Activated CD8-positive, alpha-beta memory T cell treated with anti-CD3 and anti-CD28 coated beads for 36 hours (primary cell): ENCODE data around the gene MAP3K1. TPM values are rescaled to one million over a fixed set of nuclear protein-coding genes. Genes with fewer than 3 reads are reported as not detected.

ENCODE experiments used
- CTCF ChIA-PET: fragments of 350-600 bp; sonication (Branson Sonifier 250); formaldehyde crosslinking; loops from one replicate; lab custom pipeline; 2021; ENCODE audit warnings: antibody characterized with exemption; lab: Charles Lee
- POLR2A ChIA-PET: fragments of 350-600 bp; sonication (Branson Sonifier 250); formaldehyde crosslinking; loops from one replicate; lab custom pipeline; 2021; ENCODE audit warnings: antibody characterized with exemption; lab: Charles Lee
- total RNA-seq, 2 experiments: library from RNA; stranded (reverse); gene quantifications; one replicate each; pipeline ENCODE4 v1.2.3, GENCODE V29; 2021

Gene MAP3K1
- total RNA-seq, 2 experiments from 2014 or later, result 13.8 to 14.0 TPM

DNA sequence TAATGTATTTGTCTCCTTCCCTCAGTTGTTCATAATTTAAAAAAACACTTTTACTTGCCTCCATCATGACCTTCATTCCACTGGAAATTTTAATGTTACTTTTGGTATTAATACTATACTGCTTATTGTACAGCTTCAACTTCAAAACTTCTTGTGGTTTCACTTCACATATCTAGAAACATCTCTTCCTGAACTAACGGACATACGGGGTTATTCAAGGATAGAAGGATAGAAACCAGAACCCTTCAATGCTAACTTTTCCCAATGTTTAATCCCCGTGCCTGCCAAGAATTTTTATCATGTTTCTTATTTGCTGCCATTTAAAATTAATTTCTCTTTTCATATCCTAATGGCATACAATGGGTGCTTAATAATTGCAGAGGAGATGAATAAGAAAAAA, 57.7 kb downstream of the MAP3K1 start:
- POLR2A ChIA-PET, result no interaction called here
- CTCF ChIA-PET, result no interaction called here

DNA sequence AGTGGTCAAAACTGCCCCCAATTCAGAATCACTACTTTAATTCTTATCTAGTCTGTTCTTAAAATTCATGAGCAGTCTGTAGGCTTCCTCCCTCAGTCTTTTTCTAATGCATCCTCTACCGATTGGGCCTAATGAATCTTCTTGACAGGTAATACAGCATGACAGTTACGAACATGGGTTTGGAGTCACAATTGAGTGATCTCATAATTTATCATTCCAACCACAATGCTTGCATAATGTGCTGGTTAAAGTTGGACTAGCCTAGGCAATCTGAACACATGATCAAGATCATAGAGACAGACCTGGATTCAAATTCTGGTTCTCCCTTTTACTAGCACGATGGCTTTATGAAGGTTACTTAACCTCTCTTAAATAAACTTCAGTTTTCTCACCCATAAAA, 61.0 kb downstream of the MAP3K1 start:
- POLR2A ChIA-PET, result no interaction called here
- CTCF ChIA-PET, result no interaction called here

DNA sequence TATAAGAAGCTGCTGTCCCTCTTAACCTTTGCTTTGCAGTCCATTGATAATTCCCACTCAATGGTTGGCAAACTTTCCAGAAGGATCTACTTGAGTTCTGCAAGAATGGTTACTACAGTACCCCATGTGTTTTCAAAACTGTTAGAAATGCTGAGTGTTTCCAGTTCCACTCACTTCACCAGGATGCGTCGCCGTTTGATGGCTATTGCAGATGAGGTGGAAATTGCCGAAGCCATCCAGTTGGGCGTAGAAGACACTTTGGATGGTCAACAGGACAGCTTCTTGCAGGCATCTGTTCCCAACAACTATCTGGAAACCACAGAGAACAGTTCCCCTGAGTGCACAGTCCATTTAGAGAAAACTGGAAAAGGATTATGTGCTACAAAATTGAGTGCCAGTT, 66.2 kb downstream of the MAP3K1 start:
- ChIA-PET POLR2A (no interaction called here), CTCF (no interaction called here)

DNA sequence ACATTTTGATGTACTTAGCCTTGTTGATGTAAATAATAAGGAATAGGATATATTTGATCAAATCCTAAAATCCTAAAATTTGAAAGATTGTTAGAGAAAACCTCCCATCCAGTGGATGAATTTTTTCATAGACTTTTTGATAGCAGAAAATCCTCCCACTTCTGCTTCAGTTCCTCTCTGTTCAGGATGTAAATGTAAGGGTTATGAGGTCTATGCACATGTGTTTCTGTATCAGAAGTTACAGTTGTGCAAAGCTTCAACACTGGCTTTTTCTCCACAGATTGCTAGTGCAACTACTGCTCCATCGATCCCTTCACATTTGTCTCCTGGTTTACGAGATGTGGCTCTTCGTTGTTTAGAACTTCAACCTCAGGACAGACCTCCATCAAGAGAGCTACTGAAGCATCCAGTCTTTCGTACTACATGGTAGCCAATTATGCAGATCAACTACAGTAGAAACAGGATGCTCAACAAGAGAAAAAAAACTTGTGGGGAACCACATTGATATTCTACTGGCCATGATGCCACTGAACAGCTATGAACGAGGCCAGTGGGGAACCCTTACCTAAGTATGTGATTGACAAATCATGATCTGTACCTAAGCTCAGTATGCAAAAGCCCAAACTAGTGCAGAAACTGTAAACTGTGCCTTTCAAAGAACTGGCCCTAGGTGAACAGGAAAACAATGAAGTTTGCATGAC, 78.1 kb downstream of the MAP3K1 start:
- POLR2A ChIA-PET, result no interaction called here
- CTCF ChIA-PET, result no interaction called here

DNA sequence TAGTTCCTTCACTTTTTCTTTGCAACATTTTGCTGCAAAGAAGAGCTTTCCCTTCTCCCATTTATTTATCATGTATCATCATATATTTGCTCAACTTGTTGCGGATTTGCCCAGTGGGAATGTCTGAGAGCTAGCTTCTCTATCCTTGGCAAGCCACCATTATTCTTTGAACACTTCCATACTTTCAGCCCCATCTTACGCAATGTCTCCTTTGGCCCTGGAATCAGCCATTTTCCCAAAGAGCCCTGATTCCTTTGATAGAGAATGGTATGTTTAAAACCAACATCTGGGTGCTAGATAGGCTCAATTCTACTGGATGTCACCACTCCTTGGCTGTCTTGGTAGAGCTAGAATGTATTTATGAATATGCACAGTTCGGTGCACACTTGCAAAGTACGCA, 81.4 kb downstream of the MAP3K1 start:
- ChIA-PET CTCF (no interaction called here), POLR2A (no interaction called here)

DNA sequence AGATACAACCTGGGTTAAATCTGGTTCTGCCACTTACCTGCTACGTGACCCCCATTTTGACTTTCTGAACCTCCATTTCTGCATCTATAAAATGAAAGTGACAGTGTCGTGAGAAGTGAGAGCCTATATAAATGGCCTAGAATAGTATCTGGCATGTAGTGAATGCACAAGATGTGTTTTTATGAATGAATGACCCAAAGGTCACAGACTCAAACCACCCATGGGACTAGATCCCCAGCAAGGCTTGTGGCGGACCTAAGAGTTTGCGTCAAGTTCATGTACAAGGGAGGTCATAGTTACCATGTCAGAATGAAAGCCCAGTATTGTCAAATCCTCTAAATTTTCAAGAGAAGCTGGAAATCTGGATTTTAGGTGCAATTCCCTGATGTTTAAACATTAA, 82.9 kb downstream of the MAP3K1 start:
- POLR2A ChIA-PET, result no interaction called here
- CTCF ChIA-PET, result no interaction called here

DNA sequence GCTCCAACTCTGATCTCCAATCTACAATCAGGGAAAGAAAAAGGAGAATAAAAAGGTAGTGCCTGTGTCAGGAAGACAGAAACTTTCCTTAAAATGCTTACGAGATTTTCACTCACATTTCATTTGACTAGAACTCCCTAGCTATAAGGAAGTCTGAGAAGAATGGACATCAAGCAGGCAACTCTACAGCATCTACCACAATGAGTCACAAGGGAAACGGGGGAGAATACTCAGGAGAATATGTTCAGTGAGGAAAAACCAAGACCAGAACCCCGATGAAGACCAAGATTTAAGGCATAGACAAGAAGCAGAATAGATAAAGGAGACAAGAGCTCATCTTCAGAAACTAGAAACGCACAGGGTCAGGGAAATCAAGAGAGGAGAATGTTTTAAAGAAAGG, 85.0 kb downstream of the MAP3K1 start:
- CTCF ChIA-PET, result interaction anchor here (0.6 to 0.8 kb wide), 2 partner anchors 9 to 1686 kb away, joined by 3 to 4 read pairs; partner anchors contain the start of gene SETD9
- POLR2A ChIA-PET, result no interaction called here

DNA sequence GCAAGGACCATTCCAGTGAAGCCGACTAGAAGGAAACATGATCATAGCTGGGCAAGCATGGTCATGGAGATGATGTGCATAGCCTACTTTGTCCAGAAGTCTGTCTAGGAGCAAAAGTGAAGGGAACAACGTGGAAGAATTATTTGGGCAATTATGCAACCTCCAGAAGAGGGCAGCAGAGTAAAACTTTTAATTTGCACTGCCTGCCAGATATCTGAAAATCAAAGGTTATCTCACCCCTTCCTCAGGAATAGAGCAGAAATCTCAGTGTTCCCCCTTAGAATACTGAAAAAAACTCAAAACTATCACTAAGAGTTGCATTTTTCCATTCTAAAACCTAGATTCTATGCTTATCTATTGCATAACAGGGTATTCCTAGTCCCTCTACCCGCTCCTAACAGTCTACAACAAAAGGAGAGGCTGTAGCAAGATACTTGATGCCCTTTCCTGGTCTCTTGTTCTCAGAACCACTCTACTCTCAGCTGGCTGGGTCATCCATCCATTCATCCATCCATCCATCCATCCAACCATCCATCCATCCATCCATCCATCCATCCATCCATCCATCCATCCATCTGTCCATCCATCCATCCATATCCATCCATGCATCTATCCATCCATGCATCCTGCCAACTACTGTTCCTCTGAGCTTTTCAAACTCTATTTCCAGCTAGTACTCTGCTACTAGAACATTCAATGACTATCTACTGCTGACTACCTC, 85.7 kb downstream of the MAP3K1 start:
- ChIA-PET CTCF (interaction anchor here (0.6 to 1.5 kb wide), 3 partner anchors 237 to 1687 kb away, joined by 3 to 8 read pairs (median 3); no protein-coding TSS in a partner anchor), POLR2A (no interaction called here)

DNA sequence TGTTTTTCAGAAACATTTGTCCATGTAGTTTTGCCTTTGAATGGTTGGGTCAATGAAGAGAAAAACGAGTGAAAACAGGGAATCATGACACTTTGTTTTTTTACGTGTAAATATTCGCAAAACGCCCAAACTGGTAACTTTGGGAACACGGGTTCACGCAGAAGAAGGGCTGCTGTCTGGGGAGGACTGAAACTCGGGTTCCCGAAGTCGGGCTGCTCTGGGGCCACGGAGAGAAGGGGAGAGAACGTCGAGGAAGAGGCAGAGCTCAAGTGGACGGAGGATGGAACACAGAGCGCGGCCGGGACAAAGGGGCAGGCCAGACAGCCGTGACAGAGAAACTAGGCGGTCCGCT, 93.6 kb downstream of the MAP3K1 start:
- ChIA-PET CTCF (interaction anchor here (1.6 kb wide), 1 partner anchor 9 kb away, joined by 4 read pairs; no protein-coding TSS in a partner anchor), POLR2A (no interaction called here)

DNA sequence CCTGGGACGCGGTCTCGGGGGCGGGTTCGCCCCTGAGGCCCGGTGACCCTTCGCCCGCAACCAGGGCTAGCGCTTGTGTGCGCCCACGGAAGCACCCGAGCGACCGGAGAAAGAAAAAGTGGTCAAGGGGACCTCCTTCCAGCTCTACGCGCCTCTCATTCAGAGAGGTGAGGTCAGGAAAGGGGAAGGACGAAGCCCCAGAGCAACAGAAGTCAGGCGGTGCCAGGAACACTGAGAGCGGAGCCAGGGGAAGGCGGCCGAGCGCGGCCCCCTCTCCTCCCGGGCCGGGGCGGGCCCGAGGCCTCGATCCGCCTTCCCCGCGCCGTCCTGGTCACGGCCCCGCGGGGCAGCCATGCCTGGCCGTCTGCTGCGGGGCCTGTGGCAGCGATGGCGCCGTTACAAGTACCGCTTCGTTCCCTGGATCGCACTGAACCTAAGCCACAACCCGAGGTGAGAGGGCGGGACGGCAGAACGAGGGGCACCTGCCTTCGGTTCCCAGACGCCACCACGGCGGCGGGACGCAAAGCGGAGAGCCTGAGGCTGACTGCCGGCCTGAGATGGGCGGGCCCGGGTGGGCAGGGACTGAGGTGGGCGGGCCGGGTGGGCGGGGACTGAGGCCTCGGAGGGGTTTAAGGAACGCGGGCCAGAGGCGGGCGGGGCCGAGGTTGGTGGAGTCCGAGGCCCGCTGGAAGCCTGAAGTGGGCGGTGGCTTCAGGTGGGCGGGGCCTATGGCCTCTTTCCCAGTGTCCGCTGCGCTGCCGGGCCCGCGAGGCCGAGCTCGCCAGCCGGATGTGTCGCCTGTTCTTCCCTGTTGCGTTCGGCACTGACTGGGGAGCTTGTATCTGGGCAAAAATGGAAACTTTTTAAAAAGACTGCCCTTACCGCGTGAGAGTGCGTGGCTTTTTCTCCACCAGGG, 94.2 kb downstream of the MAP3K1 start, which contains the start of gene SETD9:
Gene SETD9 (plus strand): TSS at position 303 of the 916 bp plus-strand sequence. CDS start 50 bp downstream, at position 353.
- POLR2A ChIA-PET, result interaction anchor here (0.5 to 1.9 kb wide), 5 partner anchors 9 to 266 kb away, joined by 3 to 10 read pairs (median 7); partner anchors contain the start of gene GPBP1

DNA sequence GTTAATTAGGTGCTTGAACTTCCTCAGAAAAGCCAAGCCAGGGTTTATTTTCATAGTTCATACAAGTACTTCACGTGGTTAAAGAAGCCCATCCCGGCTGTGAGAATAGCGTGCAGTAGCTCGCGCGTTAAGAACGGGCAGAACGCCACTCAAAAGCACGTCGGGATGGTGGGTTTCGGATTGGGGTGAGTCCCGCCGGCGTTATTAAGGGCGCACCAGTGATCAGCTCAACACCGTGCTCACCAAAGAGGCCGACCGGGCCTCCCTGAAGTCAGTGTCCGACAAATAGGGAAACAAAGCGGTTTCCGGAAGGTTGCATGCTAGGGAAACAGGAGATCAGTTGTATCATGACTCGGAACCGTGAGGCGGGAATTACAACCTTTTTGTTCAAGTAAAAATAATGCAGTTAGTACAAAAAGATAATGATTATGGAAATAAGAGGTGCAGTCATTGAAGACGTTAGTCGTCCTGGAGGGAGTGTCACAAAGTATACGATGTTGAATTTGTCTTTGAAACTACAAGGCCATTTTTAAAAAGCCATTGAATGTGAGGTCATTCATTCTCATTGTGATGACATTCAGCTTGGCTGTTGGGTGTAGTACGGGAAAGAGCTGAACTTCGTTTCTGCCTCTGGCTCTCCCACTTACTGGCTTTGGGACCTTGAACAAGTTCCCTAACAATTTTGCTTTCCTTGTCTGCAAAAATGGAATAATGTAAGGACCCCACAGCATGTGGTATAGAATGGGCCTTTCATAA, 95.0 kb downstream of the MAP3K1 start:
- CTCF ChIA-PET, result interaction anchor here (1.2 to 1.6 kb wide), 2 partner anchors 10 to 227 kb away, joined by 4 to 5 read pairs; no protein-coding TSS in a partner anchor
- POLR2A ChIA-PET, result interaction anchor here (0.5 to 1.9 kb wide), 5 partner anchors 8 to 265 kb away, joined by 3 to 10 read pairs (median 7); partner anchors contain the start of gene GPBP1

More for the DNA sequence above, 94.2 kb downstream of the MAP3K1 start, which contains the start of gene SETD9:
- CTCF ChIA-PET, result interaction anchor here (1.2 to 1.6 kb wide), 2 partner anchors 9 to 228 kb away, joined by 4 to 5 read pairs; no protein-coding TSS in a partner anchor

DNA sequence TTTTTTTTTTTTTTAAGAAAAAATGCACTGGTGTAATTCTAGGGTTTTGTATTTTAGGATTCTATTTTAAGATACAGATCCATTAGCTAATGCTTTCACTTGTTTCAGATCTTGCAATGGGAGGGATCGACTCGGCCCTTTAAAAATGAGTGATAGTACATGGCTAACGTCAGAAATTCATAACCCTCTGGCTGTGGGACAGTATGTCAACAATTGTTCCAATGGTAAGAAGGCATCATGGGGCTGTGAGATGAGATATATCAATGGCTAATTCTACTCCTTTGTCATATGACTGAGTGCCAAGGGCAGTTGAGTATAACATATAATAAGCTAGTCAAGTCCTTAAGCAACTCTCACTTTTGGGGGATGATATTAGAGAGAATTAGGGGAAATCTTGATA, 98.4 kb downstream of the MAP3K1 start:
- ChIA-PET CTCF (no interaction called here), POLR2A (no interaction called here)

DNA sequence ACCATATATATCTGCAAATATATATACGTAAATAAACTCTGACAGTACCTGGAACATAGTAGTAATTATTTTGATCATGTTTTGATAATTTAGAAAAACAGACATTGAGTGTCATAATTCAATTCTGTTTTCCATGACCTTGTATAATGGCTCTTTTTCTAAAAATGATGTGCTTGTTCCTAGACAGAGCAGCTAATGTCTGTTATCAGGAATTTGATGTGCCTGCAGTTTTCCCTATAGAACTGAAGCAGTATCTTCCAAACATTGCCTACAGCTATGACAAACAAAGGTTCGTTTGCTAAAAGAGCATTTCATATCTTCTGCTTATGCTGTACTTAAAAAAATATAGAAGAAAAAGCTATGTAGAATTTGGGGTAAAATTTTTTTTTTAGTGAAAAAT, 99.3 kb downstream of the MAP3K1 start:
- ChIA-PET POLR2A (no interaction called here), CTCF (no interaction called here)

DNA sequence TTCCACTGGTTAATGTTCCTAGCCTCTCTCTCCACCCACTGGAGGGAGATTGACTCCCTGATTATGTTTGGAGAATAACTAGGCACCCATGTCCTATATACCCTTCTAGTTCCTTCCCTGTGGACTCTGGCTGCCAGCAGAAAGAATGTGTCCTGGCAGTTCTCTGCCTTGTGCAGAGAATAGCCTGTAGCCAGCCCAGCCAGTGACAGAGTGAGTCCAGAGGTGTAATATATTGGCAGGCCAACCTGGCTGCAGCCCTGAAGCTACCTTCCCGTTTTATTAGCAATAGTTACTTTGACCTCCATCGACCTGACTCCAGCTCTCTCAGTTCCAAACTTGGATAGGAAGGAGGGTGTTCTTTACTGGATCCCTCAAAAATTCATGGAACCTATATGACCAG, 102.2 kb downstream of the MAP3K1 start:
- POLR2A ChIA-PET, result interaction anchor here (1.2 kb wide), 1 partner anchor 7 kb away, joined by 3 read pairs; no protein-coding TSS in a partner anchor
- CTCF ChIA-PET, result no interaction called here

DNA sequence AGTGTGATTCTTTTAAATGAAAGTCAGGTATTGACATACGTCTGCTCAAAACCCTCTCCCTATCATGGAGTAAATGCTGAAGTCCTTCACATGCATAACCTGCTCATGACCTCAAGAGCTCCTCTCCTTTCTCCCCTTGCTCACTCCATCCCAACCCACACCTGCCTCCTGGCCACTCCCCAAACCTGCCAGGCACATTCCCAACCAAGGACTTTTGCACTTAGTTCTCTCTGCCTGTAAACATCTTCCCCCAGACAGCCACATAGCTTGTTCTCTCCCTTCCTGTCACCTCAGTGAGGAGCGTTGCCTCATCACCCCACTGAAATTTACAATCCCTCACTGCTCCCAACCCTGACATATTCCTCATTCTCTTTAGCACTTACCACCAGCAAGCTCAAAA, 102.7 kb downstream of the MAP3K1 start:
- ChIA-PET CTCF (no interaction called here), POLR2A (interaction anchor here (0.6 to 1.2 kb wide), 2 partner anchors 8 to 183 kb away, joined by 3 to 8 read pairs; no protein-coding TSS in a partner anchor)

DNA sequence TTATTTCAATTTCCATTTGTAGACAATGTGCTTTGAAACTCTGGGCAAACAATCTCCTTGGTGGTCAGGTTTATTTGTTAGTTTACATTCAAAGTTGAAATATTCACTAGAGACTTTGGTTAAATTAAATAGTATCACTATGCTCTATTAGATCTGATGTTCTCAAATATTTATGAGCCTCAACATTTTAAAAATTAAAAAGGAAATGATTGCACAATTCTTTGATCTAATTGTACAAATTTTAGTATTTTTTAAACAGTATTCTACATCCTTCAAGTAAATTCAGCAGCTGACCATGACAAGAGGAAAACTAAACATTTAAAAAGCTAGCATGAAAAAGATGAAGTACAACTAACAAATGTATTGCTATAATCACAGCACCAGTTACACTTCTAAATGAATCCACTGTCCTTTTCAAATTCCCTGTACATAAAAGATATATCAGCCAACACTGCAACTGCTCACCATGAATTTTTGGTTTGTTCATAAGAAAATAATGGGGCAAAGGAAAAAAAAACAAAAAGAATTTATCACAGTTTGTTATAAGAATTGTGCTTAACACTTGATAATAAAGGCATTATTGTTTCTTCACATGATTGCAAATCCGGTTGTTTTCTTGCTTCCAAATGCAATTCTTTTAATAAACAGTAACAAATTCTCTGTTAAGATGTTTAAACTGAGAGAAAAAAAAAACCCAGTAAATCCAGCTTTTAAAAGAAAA, 104.8 kb downstream of the MAP3K1 start:
- POLR2A ChIA-PET, result no interaction called here
- CTCF ChIA-PET, result no interaction called here

DNA sequence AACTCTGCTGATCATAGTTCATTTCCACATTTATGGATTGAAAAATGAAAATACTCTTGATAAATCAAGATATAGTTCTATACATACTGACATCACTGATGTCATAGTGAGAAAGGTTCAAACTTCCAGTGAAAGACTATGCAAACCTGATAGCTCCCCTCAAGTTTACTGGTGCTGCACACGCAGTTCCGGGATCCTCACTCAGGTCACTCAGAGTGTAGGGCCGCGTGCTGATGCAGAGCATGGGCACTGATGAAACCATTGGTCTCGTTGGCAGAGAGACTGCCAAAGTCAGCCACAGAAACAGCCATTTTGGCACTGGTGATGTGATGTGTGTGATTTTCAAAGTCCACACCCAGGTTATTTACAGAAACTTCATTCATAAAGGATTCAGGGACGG, 107.6 kb downstream of the MAP3K1 start:
- POLR2A ChIA-PET, result no interaction called here
- CTCF ChIA-PET, result no interaction called here

DNA sequence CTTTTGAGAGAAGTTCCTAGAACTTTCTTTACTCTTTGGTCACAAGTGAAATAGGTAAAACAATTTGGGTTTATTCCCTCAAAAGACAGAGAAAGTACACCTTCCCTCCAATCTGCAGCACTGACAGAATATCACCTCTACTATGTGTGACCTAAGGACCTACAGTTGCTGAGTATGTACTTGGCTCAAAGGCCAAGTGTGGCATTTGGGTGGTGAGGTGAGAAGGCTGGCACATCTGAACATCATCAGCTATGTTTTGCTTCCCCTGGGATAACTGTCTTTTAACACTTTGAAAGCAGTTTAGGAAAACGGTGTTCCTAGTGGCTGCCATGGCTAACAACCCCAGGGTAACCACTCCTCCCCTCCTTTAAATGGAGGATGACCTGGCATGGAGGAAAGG, 119.0 kb downstream of the MAP3K1 start:
- ChIA-PET CTCF (no interaction called here), POLR2A (no interaction called here)
